Hindlimb muscle (tissue), 1 donor: ENCODE data around the gene TIMP1. TPM values are rescaled to one million over a fixed set of nuclear protein-coding genes. Genes with fewer than 3 reads are reported as not detected.

Experiments
- polyA plus RNA-seq: library from polyadenylated mRNA; unstranded; fragments of 120-200 nt; gene quantifications from one replicate; pipeline ENCODE4 v1.2.1, GENCODE V29; 2013; ENCODE audit not compliant: insufficient read length

The TIMP1 gene
- polyA plus RNA-seq, 1 donor = 120 TPM

Other genes starting within 250 kb of the TIMP1 start
- 0.39 TPM for gene ZNF157, start 211.9 kb upstream of the TIMP1 start, polyA plus RNA-seq
- gene ZNF41, start 99.2 kb upstream of the TIMP1 start, polyA plus RNA-seq = 10.7 TPM
- 54.4 TPM for gene ARAF, start 21.2 kb upstream of the TIMP1 start, polyA plus RNA-seq
- gene SYN1, start 37.4 kb downstream of the TIMP1 start, polyA plus RNA-seq = 8.8 TPM
- 1.2 TPM for gene CFP, start 47.5 kb downstream of the TIMP1 start, polyA plus RNA-seq
- 24.7 TPM for gene ELK1, start 68.1 kb downstream of the TIMP1 start, polyA plus RNA-seq
- gene UXT, start 76.7 kb downstream of the TIMP1 start, polyA plus RNA-seq = 76.5 TPM